Spleen (tissue), 7 donors: ENCODE measurements around the gene SLC38A3.

Experiments used
- CTCF ChIP-seq, 11 experiments: fragments of 200-600 bp in 7 of 11; fragments of 450-650 bp in 4 of 11; sonication (generic) in 4 of 11; IDR thresholded peaks in 8 of 11; conservative IDR thresholded peaks in 3 of 11; 1 replicate in 7 of 11; 2 replicates in 4 of 11; pipeline versions ENCODE4 v1.4.0 to v1.8.0; 2016 to 2021; ENCODE audit warnings: antibody characterized with exemption in 11 of 11, inconsistent platforms in 4 of 11, mild to moderate bottlenecking in 1 of 11
- POLR2A ChIP-seq, 3 donors: fragments of 450-650 bp; IDR thresholded peaks; one replicate each; pipeline ENCODE4 v1.5.1; 2017; ENCODE audit warnings: antibody characterized with exemption in 3 of 3, mild to moderate bottlenecking in 1 of 3
- POLR2AphosphoS5 ChIP-seq, 3 donors: sonication (generic); formaldehyde crosslinking; IDR thresholded peaks; one replicate each; pipeline ENCODE4 v1.5.1; 2017; ENCODE audit warnings: antibody characterized with exemption in 3 of 3
- donor health status: DM: no; HTN: no; CAD: no; lungs with moderate emphysema.
- donor health status: DM: no; HTN: no; CAD: no.
- donor health status: DM: no; HTN: no; CAD: no.

- no peak for TF ChIP-seq CTCF (IDR thresholded peaks at IDR 0.05 in 8 of 11, conservative IDR thresholded peaks at IDR 0.05 in 3 of 11)
- TF ChIP-seq POLR2AphosphoS5 (IDR thresholded peaks at IDR 0.05) = no peak
- no peak for TF ChIP-seq POLR2A (IDR thresholded peaks at IDR 0.05)
Observed at GRCh38 chr3:50174517-50174895, 30.6 kb upstream of the SLC38A3 start.
